Measurements from ENCODE around the gene MTF2. TPM values are rescaled to one million over a fixed set of nuclear protein-coding genes. Genes with fewer than 3 reads are reported as not detected.

MTF2 gene
- total and polyA plus RNA-seq, 4 experiments from 2014 or later, result 46.5 to 74.0 (median 57.9) TPM

GRCh38 chr1:93143769-93144168 is 64.7 kb downstream of the MTF2 start:
- H3K27ac Mint-ChIP-seq, result no peak overlapping the region

GRCh38 chr1:93148001-93148400 is 68.9 kb downstream of the MTF2 start:
- no peaks in the 10 kb centered on the region for H3K4me1 ChIP-seq (ENCODE audit: insufficient read depth, low read length)

More at GRCh38 chr1:93143769-93144168, 64.7 kb downstream of the MTF2 start:
- peaks cover 0 to 9% (median 5%) of the 10 kb centered on the region in 4 donors for H3K4me1 Mint-ChIP-seq
- peaks cover 19 to 26% of the 10 kb centered on the region in 2 donors for H3K36me3 Mint-ChIP-seq
- intact Hi-C loops (cut with micrococcal nuclease), result no loop called here
- H3K27ac ChIP-seq (ENCODE audit: low read depth, low read length), result no peak overlapping the region
- no peak overlapping the region for H3K4me3 Mint-ChIP-seq
- no peaks in the 10 kb centered on the region for H3K4me1 ChIP-seq (ENCODE audit: insufficient read depth, low read length)
- H3K9me3 Mint-ChIP-seq, result no peaks in the 10 kb centered on the region
- no peak for DNase-seq
- no peaks in the 10 kb centered on the region for H3K9me3 ChIP-seq (ENCODE audit: control insufficient read depth in 1 of 2, low read length in 2 of 2)
- POLR2A ChIA-PET (ENCODE audit: partially characterized antibody), result interaction anchor here (0.7 kb wide), 1 partner anchor 25 kb away, joined by 4 read pairs; no protein-coding TSS in a partner anchor
- no peaks in the 10 kb centered on the region for H3K36me3 ChIP-seq (ENCODE audit: insufficient read depth, low read length)
- no peak overlapping the region for H3K4me3 ChIP-seq (ENCODE audit: low read length in 2 of 2)
- no peaks in the 10 kb centered on the region for H3K27me3 ChIP-seq (ENCODE audit: insufficient read depth, low read length)
- no peaks in the 10 kb centered on the region for H3K27me3 Mint-ChIP-seq
- CTCF ChIA-PET (ENCODE audit: partially characterized antibody), result interaction anchor here (1.4 kb wide), 1 partner anchor 15 kb away, joined by 3 read pairs; no protein-coding TSS in a partner anchor

GRCh38 chr1:93150729-93151128 is 71.6 kb downstream of the MTF2 start:
- intact Hi-C loops (cut with micrococcal nuclease), result no loop called here
- Histone ChIP-seq H3K4me3 (ENCODE audit: low read length in 2 of 2) (no peak overlapping the region), H3K27ac (ENCODE audit: low read depth, low read length) (no peak overlapping the region), H3K27me3 (ENCODE audit: insufficient read depth, low read length) (no peaks in the 10 kb centered on the region), H3K9me3 (ENCODE audit: control insufficient read depth in 1 of 2, low read length in 2 of 2) (no peaks in the 10 kb centered on the region), H3K36me3 (ENCODE audit: insufficient read depth, low read length) (peaks cover 11% of the 10 kb centered on the region), H3K4me1 (ENCODE audit: insufficient read depth, low read length) (peaks cover 4% of the 10 kb centered on the region)
- POLR2A ChIA-PET (ENCODE audit: partially characterized antibody), result interaction anchor here (1.3 kb wide), 1 partner anchor 19 kb away, joined by 3 read pairs; no protein-coding TSS in a partner anchor
- DNase-seq, result no peak
- H3K27me3 Mint-ChIP-seq, result no peaks in the 10 kb centered on the region
- peaks cover 5 to 11% (median 7%) of the 10 kb centered on the region in 4 donors for H3K4me1 Mint-ChIP-seq
- H3K9me3 Mint-ChIP-seq, result no peaks in the 10 kb centered on the region
- H3K27ac Mint-ChIP-seq, result peak overlapping the region in 6 of 7 donors; percentile 2 to 83 (median 42)
- H3K36me3 Mint-ChIP-seq, result peaks cover 51 to 65% of the 10 kb centered on the region in 2 donors
- no peak overlapping the region for H3K4me3 Mint-ChIP-seq
- CTCF ChIA-PET (ENCODE audit: partially characterized antibody), result no interaction called here

More at GRCh38 chr1:93148001-93148400, 68.9 kb downstream of the MTF2 start:
- intact Hi-C loops (cut with micrococcal nuclease), result no loop called here
- Histone ChIP-seq H3K27ac (ENCODE audit: low read depth, low read length) (no peak overlapping the region), H3K4me3 (ENCODE audit: low read length in 2 of 2) (no peak overlapping the region), H3K27me3 (ENCODE audit: insufficient read depth, low read length) (no peaks in the 10 kb centered on the region), H3K36me3 (ENCODE audit: insufficient read depth, low read length) (peaks cover 7% of the 10 kb centered on the region), H3K9me3 (ENCODE audit: control insufficient read depth in 1 of 2, low read length in 2 of 2) (no peaks in the 10 kb centered on the region)
- ChIA-PET CTCF (ENCODE audit: partially characterized antibody) (no interaction called here), POLR2A (ENCODE audit: partially characterized antibody) (no interaction called here)
- Mint-ChIP-seq H3K27me3 (no peaks in the 10 kb centered on the region), H3K4me3 (no peak overlapping the region), H3K27ac (peak overlapping the region in 3 of 7 donors; percentile 11 to 26 (median 11)), H3K9me3 (no peaks in the 10 kb centered on the region), H3K4me1 (peaks cover 0 to 9% (median 5%) of the 10 kb centered on the region in 4 donors), H3K36me3 (peaks cover 45 to 48% of the 10 kb centered on the region in 2 donors)
- DNase-seq, result no peak

- CTCF ChIA-PET (ENCODE audit: partially characterized antibody), result no interaction called here
Measured at GRCh38 chr1:93151474-93151873, 72.4 kb downstream of the MTF2 start.

DNA sequence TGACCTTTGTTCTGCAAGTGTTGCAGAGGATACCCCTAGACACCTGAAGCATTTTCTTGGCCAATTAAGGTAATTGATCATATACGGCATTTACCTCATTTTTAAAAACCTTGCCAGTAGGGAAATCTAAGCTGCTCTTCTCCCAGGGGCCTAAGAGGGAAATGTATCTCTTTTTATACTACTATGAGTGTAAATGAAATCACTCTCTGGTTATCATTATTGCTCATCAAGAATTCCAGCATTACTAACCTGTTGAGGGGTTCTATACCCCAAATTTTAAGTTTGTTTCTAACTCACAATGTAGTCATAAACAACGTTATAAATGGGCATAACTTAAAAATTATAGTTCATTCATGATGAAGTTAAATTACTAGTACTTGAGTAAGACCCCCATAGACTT is 73.8 kb downstream of the MTF2 start:
- no peak overlapping the region for H3K4me3 ChIP-seq (ENCODE audit: low read length in 2 of 2)
- Mint-ChIP-seq H3K27ac (peak overlapping the region in 2 of 7 donors; percentile 9 to 44), H3K4me3 (no peak overlapping the region), H3K27me3 (no peaks in the 10 kb centered on the region), H3K9me3 (no peaks in the 10 kb centered on the region), H3K36me3 (peaks cover 44 to 66% of the 10 kb centered on the region in 2 donors), H3K4me1 (peaks cover 4 to 13% (median 10%) of the 10 kb centered on the region in 4 donors)
- H3K36me3 ChIP-seq (ENCODE audit: insufficient read depth, low read length), result peaks cover 16% of the 10 kb centered on the region
- no peaks in the 10 kb centered on the region for H3K27me3 ChIP-seq (ENCODE audit: insufficient read depth, low read length)
- H3K4me1 ChIP-seq (ENCODE audit: insufficient read depth, low read length), result peaks cover 6% of the 10 kb centered on the region
- no peak for DNase-seq
- H3K9me3 ChIP-seq (ENCODE audit: control insufficient read depth in 1 of 2, low read length in 2 of 2), result no peaks in the 10 kb centered on the region
- ChIA-PET CTCF (ENCODE audit: partially characterized antibody) (no interaction called here), POLR2A (ENCODE audit: partially characterized antibody) (no interaction called here)
- no peak overlapping the region for H3K27ac ChIP-seq (ENCODE audit: low read depth, low read length)
- intact Hi-C loops (cut with micrococcal nuclease), result no loop called here

More at GRCh38 chr1:93151474-93151873, 72.4 kb downstream of the MTF2 start:
- no peak overlapping the region for H3K27ac ChIP-seq (ENCODE audit: low read depth, low read length)
- no peaks in the 10 kb centered on the region for H3K27me3 Mint-ChIP-seq
- H3K4me3 ChIP-seq (ENCODE audit: low read length in 2 of 2), result no peak overlapping the region
- no peaks in the 10 kb centered on the region for H3K9me3 ChIP-seq (ENCODE audit: control insufficient read depth in 1 of 2, low read length in 2 of 2)
- peaks cover 6% of the 10 kb centered on the region for H3K4me1 ChIP-seq (ENCODE audit: insufficient read depth, low read length)
- POLR2A ChIA-PET (ENCODE audit: partially characterized antibody), result interaction anchor here (1.3 kb wide), 1 partner anchor 19 kb away, joined by 3 read pairs; no protein-coding TSS in a partner anchor
- H3K36me3 Mint-ChIP-seq, result peaks cover 55 to 69% of the 10 kb centered on the region in 2 donors
- peaks cover 5 to 13% (median 12%) of the 10 kb centered on the region in 4 donors for H3K4me1 Mint-ChIP-seq
- DNase-seq, result no peak
- no peak overlapping the region for H3K4me3 Mint-ChIP-seq
- intact Hi-C loops (cut with micrococcal nuclease), result no loop called here
- peaks cover 15% of the 10 kb centered on the region for H3K36me3 ChIP-seq (ENCODE audit: insufficient read depth, low read length)
- peak overlapping the region in 3 of 7 donors; percentile 1 to 45 (median 25) for H3K27ac Mint-ChIP-seq
- no peaks in the 10 kb centered on the region for H3K9me3 Mint-ChIP-seq
- no peaks in the 10 kb centered on the region for H3K27me3 ChIP-seq (ENCODE audit: insufficient read depth, low read length)

GRCh38 chr1:93154898-93155297 is 75.8 kb downstream of the MTF2 start:
- POLR2A ChIA-PET (ENCODE audit: partially characterized antibody), result no interaction called here
- intact Hi-C loops (cut with micrococcal nuclease), result loop anchor here (2.0 kb wide), 1 partner anchor 26 kb away; the partner anchor contains the start of genes CCDC18 and TMED5
- peak overlapping the region in 2 of 7 donors; percentile 57 to 63 for H3K27ac Mint-ChIP-seq

DNA sequence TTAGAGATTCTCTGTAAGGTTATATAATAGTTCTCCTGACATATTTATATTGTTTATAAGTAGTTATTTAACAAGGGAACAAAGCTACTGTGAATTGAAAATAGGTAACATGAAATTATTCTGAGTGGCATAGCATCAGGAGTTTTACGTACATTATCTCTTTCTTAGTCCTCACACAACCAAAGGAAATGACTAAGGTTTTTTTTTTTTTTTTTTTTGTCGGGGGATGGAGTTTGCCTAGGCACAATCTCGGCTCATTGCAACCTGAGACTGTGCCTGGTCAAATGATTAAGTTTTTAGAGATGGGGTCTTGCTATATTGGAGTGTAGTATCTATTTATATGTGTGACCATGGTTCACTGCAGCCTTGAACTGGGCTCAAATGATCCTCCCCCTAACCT is 76.3 kb downstream of the MTF2 start:
- POLR2A ChIA-PET (ENCODE audit: partially characterized antibody), result no interaction called here
- Mint-ChIP-seq H3K27me3 (no peaks in the 10 kb centered on the region), H3K36me3 (peaks cover 40 to 59% of the 10 kb centered on the region in 2 donors), H3K9me3 (no peaks in the 10 kb centered on the region), H3K4me1 (peaks cover 4 to 13% (median 11%) of the 10 kb centered on the region in 4 donors), H3K4me3 (no peak overlapping the region), H3K27ac (peak overlapping the region; percentile 37 to 81 (median 63))
- CTCF ChIA-PET (ENCODE audit: partially characterized antibody), result interaction anchor here (0.7 kb wide), 1 partner anchor 55 kb away, joined by 3 read pairs; no protein-coding TSS in a partner anchor
- H3K4me3 ChIP-seq (ENCODE audit: low read length in 2 of 2), result no peak overlapping the region
- no peaks in the 10 kb centered on the region for H3K27me3 ChIP-seq (ENCODE audit: insufficient read depth, low read length)
- no peaks in the 10 kb centered on the region for H3K9me3 ChIP-seq (ENCODE audit: control insufficient read depth in 1 of 2, low read length in 2 of 2)
- H3K27ac ChIP-seq (ENCODE audit: low read depth, low read length), result no peak overlapping the region
- peaks cover 6% of the 10 kb centered on the region for H3K4me1 ChIP-seq (ENCODE audit: insufficient read depth, low read length)
- peaks cover 23% of the 10 kb centered on the region for H3K36me3 ChIP-seq (ENCODE audit: insufficient read depth, low read length)
- DNase-seq, result no peak
- intact Hi-C loops (cut with micrococcal nuclease), result loop anchor here (2.0 kb wide), 1 partner anchor 25 kb away; the partner anchor contains the start of genes CCDC18 and TMED5

More at GRCh38 chr1:93154898-93155297, 75.8 kb downstream of the MTF2 start:
- Mint-ChIP-seq H3K4me3 (no peak overlapping the region), H3K27me3 (no peaks in the 10 kb centered on the region), H3K36me3 (peaks cover 40 to 60% of the 10 kb centered on the region in 2 donors), H3K4me1 (peaks cover 4 to 13% (median 10%) of the 10 kb centered on the region in 4 donors), H3K9me3 (no peaks in the 10 kb centered on the region)
- no peak overlapping the region for H3K4me3 ChIP-seq (ENCODE audit: low read length in 2 of 2)
- no peak overlapping the region for H3K27ac ChIP-seq (ENCODE audit: low read depth, low read length)
- peaks cover 6% of the 10 kb centered on the region for H3K4me1 ChIP-seq (ENCODE audit: insufficient read depth, low read length)
- CTCF ChIA-PET (ENCODE audit: partially characterized antibody), result interaction anchor here (0.7 kb wide), 1 partner anchor 54 kb away, joined by 3 read pairs; no protein-coding TSS in a partner anchor
- H3K36me3 ChIP-seq (ENCODE audit: insufficient read depth, low read length), result peaks cover 23% of the 10 kb centered on the region
- DNase-seq, result no peak
- H3K9me3 ChIP-seq (ENCODE audit: control insufficient read depth in 1 of 2, low read length in 2 of 2), result no peaks in the 10 kb centered on the region
- no peaks in the 10 kb centered on the region for H3K27me3 ChIP-seq (ENCODE audit: insufficient read depth, low read length)

Data from CD4-positive, alpha-beta memory T cell (primary cell).